HepG2 (cell line): ENCODE measurements around the gene TMEM47. TPM values are rescaled to one million over a fixed set of nuclear protein-coding genes. Genes with fewer than 3 reads are reported as not detected.

Experiments used
- ATAC-seq: fragments of 200-7000 bp; cut with Tn5 transposase; 3 replicates; pipeline ENCODE4 v1.9.1; 2020; ENCODE audit warnings: mild to moderate bottlenecking, moderate library complexity
- BruUV-seq: library from RNA; stranded (reverse); fragments of 400-500 nt; replicated peaks from 2 replicates; lab custom pipeline; 2021; lab: Mats Ljungman, UMichigan
- CTCF ChIA-PET: fragments of 300-600 bp; formaldehyde crosslinking; extraction: SDS; loops from one replicate; lab custom pipeline; 2021; ENCODE audit warnings: low total read pairs, inconsistent platforms, low intra/inter-chr PET ratio; lab: Yijun Ruan, JAX
- POLR2A ChIA-PET: fragments of 350-600 bp; sonication (Branson Sonifier 250); formaldehyde crosslinking; loops from one replicate; lab custom pipeline; 2020; ENCODE audit warnings: antibody characterized with exemption, inconsistent platforms; lab: Yijun Ruan, JAX
- DNase-seq: peaks from one replicate; pipeline ENCODE4 v3.0.0-alpha.2; 2015; ENCODE audit warnings: low spot score
- FAIRE-seq: peaks from 3 replicates; lab custom pipeline; 2011; peaks lifted over from hg19 to GRCh38; lab: Jason Lieb, UNC
- H2AFZ ChIP-seq: one replicate; pipeline ENCODE4 v1.6.1; 2011; ENCODE audit warnings: low read length, inconsistent platforms
- H3K27ac ChIP-seq: fragments of 300-600 bp; 3 replicates; pipeline ENCODE4 v1.8.0; 2011; ENCODE audit warnings: mixed run types, mild to moderate bottlenecking, mixed read lengths, low read length, inconsistent platforms; ENCODE audit not compliant: insufficient read depth; ENCODE audit errors: extremely low read length
- H3K27me3 ChIP-seq, 2 experiments: fragments of 200-600 bp in 1 of 2; 2 replicates in 1 of 2; 3 replicates in 1 of 2; pipeline versions ENCODE4 v1.6.0 to v1.8.0; 2011; ENCODE audit warnings: low read length in 2 of 2, mild to moderate bottlenecking in 2 of 2, moderate library complexity in 2 of 2, inconsistent platforms in 1 of 2; ENCODE audit not compliant: insufficient read depth in 2 of 2, control insufficient read depth in 1 of 2
- H3K36me3 ChIP-seq, 2 experiments: fragments of 200-600 bp in 1 of 2; replicated peaks in 1 of 2; 2 replicates in 1 of 2; 3 replicates in 1 of 2; pipeline versions ENCODE4 v1.5.1 to v1.8.0; 2011; ENCODE audit warnings: low read length in 2 of 2, inconsistent platforms in 1 of 2; ENCODE audit not compliant: insufficient read depth in 2 of 2, control insufficient read depth in 1 of 2
- H3K4me1 ChIP-seq: 2 replicates; pipeline ENCODE4 v1.5.1; 2012; ENCODE audit warnings: low read length, inconsistent platforms; ENCODE audit not compliant: insufficient read depth
- H3K4me2 ChIP-seq: 2 replicates; pipeline ENCODE4 v1.6.0; 2011; ENCODE audit warnings: low read depth, low read length, inconsistent platforms
- H3K4me3 ChIP-seq, 3 experiments: fragments of 200-600 bp in 1 of 3; sonication (generic), shearing (Covaris generic) in 1 of 3; replicated peaks in 1 of 3; 2 replicates each; pipeline ENCODE4 v1.5.1; 2011 to 2016; ENCODE audit warnings: low read length in 3 of 3, inconsistent platforms in 2 of 3, low read depth in 2 of 3, mild to moderate bottlenecking in 2 of 3, control low read depth in 1 of 3, mixed read lengths in 1 of 3; ENCODE audit not compliant: insufficient read depth in 1 of 3
- H3K79me2 ChIP-seq: one replicate; pipeline ENCODE4 v1.6.1; 2011; ENCODE audit warnings: low read length, inconsistent platforms; ENCODE audit not compliant: insufficient read depth
- H3K9ac ChIP-seq: 2 replicates; pipeline ENCODE4 v1.6.0; 2011; ENCODE audit warnings: mild to moderate bottlenecking, low read depth, low read length, inconsistent platforms; ENCODE audit not compliant: insufficient read depth
- H3K9me3 ChIP-seq: 2 replicates; pipeline ENCODE4 v1.5.1; 2012; ENCODE audit warnings: mild to moderate bottlenecking, low read length
- H4K20me1 ChIP-seq: 2 replicates; pipeline ENCODE4 v1.6.0; 2011; ENCODE audit warnings: inconsistent platforms, mild to moderate bottlenecking, low read length, moderate library complexity; ENCODE audit not compliant: insufficient read depth
- ZBTB39 ChIP-seq: sonication (generic); formaldehyde crosslinking; IDR thresholded peaks from 2 replicates; pipeline ENCODE4 v1.5.0; 2020; ENCODE audit warnings: missing genetic modification reagents
- ZNF256 ChIP-seq: sonication (generic); formaldehyde crosslinking; conservative IDR thresholded peaks from 2 replicates; pipeline ENCODE4 v1.4.0; 2020; ENCODE audit warnings: missing genetic modification reagents
- ZNF281 ChIP-seq: sonication (generic); formaldehyde crosslinking; IDR thresholded peaks from 2 replicates; pipeline ENCODE4 v1.4.0; 2020; ENCODE audit warnings: missing genetic modification reagents, borderline replicate concordance
- ZNF614 ChIP-seq: IDR thresholded peaks from 2 replicates; pipeline ENCODE4 v1.6.1; 2018; ENCODE audit warnings: missing biosample characterization, missing genetic modification reagents, inconsistent platforms, borderline replicate concordance
- WGBS: methylation state at CpG from one replicate; pipeline ENCODE4 v1.1.6; 2017; ENCODE audit warnings: low lambda C conversion rate; 5-methylcytosine and 5-hydroxymethylcytosine counted together
- in situ Hi-C: cut with HindIII; loops from 2 replicates; pipeline ENCODE4 v1.10.0; 2017; ENCODE audit warnings: low pct_unique_long_range_greater_than_20kb; ENCODE audit not compliant: extremely low pct_ligation_motif_present
- intact Hi-C: fragments of 100-400 bp; cut with micrococcal nuclease; formaldehyde crosslinking; loops from one replicate; pipeline ENCODE4 v1.10.0; 2022; ENCODE audit not compliant: unreplicated experiment
- polyA plus RNA-seq, 8 experiments: library from polyadenylated mRNA; depleted of rRNA in 3 of 8; stranded (reverse) in 7 of 8; unstranded in 1 of 8; fragments of >200 nt; fragmentation: Illumina TruSeq in 4 of 8; extraction: Trizol in 4 of 8; gene quantifications; 2 replicates each; pipeline versions ENCODE4 v1.2.1 to v1.2.3, GENCODE V29; 2011 to 2016; ENCODE audit warnings: low read depth in 4 of 8, missing spikeins in 1 of 8, mixed read lengths in 1 of 8; ENCODE audit not compliant: insufficient read depth in 1 of 8
- total RNA-seq, 5 experiments: library from RNA; depleted of rRNA; stranded (reverse); fragments of >200 nt; fragmentation: Illumina TruSeq; extraction: Trizol; gene quantifications; 2 replicates each; pipeline ENCODE4 v1.2.3, GENCODE V29; 2016; ENCODE audit warnings: low read depth in 1 of 5

Gene TMEM47
- total and polyA plus RNA-seq, 2 of the 13 experiments (the other 11 are each of a cell fraction or from before 2014, with no cell fraction given): not detected

DNA sequence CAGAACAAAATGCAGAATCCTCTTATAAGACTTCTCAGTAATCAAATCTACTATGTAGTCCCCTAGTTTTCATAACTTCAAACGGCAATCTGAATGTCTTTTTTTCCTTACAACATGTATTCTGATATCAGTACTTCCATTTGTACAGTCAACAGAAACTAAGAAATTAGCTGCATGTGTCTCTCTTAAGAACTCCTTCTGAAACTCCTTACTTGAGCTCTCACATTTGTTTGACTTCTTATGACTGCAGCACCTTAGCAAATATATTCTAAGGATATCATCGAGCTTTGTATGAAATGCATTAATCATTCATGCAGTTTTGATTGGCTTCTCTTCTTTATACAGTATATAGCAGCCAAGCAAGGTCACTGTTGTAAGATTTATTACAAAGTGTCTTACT, 77.0 kb downstream of the TMEM47 start:
- WGBS: 0% methylated on average over 2 of the region's 2 CpGs
- Histone ChIP-seq H3K9ac (no peak overlapping the region), H3K4me1 (no peaks in the 10 kb centered on the region), H4K20me1 (no peaks in the 10 kb centered on the region), H3K4me2 (no peak overlapping the region), H3K27ac (no peak overlapping the region), H3K4me3 (no peak overlapping the region), H3K27me3 (no peaks in the 10 kb centered on the region), H3K36me3 (no peaks in the 10 kb centered on the region), H3K9me3 (no peaks in the 10 kb centered on the region), H3K79me2 (no peaks in the 10 kb centered on the region), H2AFZ (no peak overlapping the region)
- intact Hi-C loops (no loop called here), in situ Hi-C loops (no loop called here)
- ChIA-PET POLR2A (no interaction called here), CTCF (no interaction called here)
- DNase-seq (no peak), FAIRE-seq (no peak), ATAC-seq (no peak)
- no peak for TF ChIP-seq ZNF256
- TF ChIP-seq ZNF614 (CRISPR knock-in tag): no peak
- TF ChIP-seq ZBTB39: no peak
- no peak for TF ChIP-seq ZNF281 (CRISPR knock-in tag)
- no TSS peak for BruUV-seq
